ENCODE results near the gene SLC4A8.

Gene SLC4A8

GRCh38 chr12:51395283-51396230 is 29.1 kb upstream of the SLC4A8 start:
- no peak for DNase-seq

- DNase-seq, result no peak
Measured at GRCh38 chr12:51397670-51398069, 27.0 kb upstream of the SLC4A8 start.

GRCh38 chr12:51399891-51400290 is 24.7 kb upstream of the SLC4A8 start:
- DNase-seq, result no peak

GRCh38 chr12:51401020-51401419 is 23.6 kb upstream of the SLC4A8 start:
- DNase-seq, result no peak

- DNase-seq, result no peak
Measured at GRCh38 chr12:51401486-51401885, 23.1 kb upstream of the SLC4A8 start.

- DNase-seq, result no peak
Measured at GRCh38 chr12:51401900-51402299, 22.7 kb upstream of the SLC4A8 start.

- DNase-seq, result no peak
Measured at GRCh38 chr12:51403159-51403558, 21.5 kb upstream of the SLC4A8 start.

GRCh38 chr12:51403681-51404136 is 20.9 kb upstream of the SLC4A8 start:
- DNase-seq, result peak; percentile 93 to 96

- DNase-seq, result no peak
Measured at GRCh38 chr12:51404627-51405026, 20.0 kb upstream of the SLC4A8 start.

- no peak for DNase-seq
Measured at GRCh38 chr12:51405801-51406207, 18.8 kb upstream of the SLC4A8 start.

GRCh38 chr12:51406290-51406689 is 18.3 kb upstream of the SLC4A8 start:
- DNase-seq, result no peak

GRCh38 chr12:51406859-51407258 is 17.8 kb upstream of the SLC4A8 start:
- no peak for DNase-seq

GRCh38 chr12:51407604-51408003 is 17.0 kb upstream of the SLC4A8 start:
- DNase-seq, result no peak

- no peak for DNase-seq
Measured at GRCh38 chr12:51409846-51410245, 14.8 kb upstream of the SLC4A8 start.

GRCh38 chr12:51413149-51413548 is 11.5 kb upstream of the SLC4A8 start:
- no peak for DNase-seq

- no peak for DNase-seq
Measured at GRCh38 chr12:51413791-51414190, 10.8 kb upstream of the SLC4A8 start.

GRCh38 chr12:51415931-51416330 is 8.7 kb upstream of the SLC4A8 start:
- DNase-seq, result no peak

- no peak for DNase-seq
Measured at GRCh38 chr12:51417826-51418225, 6.8 kb upstream of the SLC4A8 start.

- no peak for DNase-seq
Measured at GRCh38 chr12:51419425-51420193, 5.0 kb upstream of the SLC4A8 start.

- DNase-seq, result peak; percentile 66 to 70
Measured at GRCh38 chr12:51421266-51421884, 3.3 kb upstream of the SLC4A8 start.

- DNase-seq, result no peak
Measured at GRCh38 chr12:51424094-51424661, 453 bp upstream of the SLC4A8 start.

- no peak for DNase-seq
Measured at GRCh38 chr12:51428256-51428655, 3.6 kb downstream of the SLC4A8 start.

- no peak for DNase-seq
Measured at GRCh38 chr12:51429700-51430099, 5.1 kb downstream of the SLC4A8 start.
